D341Med (cell line): ENCODE measurements around the gene IL17REL.

Experiments used
- DNase-seq: peaks from one replicate; pipeline ENCODE4 v3.0.0; 2012; ENCODE audit warnings: low spot score

Gene IL17REL

DNA sequence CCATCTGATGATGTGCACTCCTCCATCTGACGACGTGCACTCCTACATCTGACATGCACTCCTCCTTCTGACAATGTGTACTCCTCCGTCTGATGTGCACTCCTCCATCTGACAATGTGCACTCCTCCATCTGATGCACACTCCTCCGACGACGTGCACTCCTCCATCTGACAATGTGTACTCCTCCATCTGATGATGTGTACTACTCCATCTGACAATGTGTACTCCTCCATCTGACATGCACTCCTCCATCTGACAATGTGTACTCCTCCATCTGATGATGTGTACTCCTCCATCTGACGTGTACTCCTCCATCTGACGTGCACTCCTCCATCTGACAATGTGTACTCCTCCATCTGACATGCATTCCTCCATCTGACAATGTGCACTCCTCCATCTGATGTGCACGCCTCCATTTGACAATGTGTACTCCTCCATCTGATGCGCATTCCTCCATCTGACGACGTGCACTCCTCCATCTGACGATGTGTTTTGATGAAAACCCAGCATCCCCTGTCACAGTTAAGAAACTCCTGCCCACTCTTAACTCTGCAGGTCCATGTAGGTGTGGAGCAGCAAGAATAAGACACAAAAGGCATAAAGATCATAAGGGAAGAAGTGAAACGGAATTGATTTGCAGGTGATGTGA, 9.7 kb upstream of the IL17REL start:
- no peak for DNase-seq

DNA sequence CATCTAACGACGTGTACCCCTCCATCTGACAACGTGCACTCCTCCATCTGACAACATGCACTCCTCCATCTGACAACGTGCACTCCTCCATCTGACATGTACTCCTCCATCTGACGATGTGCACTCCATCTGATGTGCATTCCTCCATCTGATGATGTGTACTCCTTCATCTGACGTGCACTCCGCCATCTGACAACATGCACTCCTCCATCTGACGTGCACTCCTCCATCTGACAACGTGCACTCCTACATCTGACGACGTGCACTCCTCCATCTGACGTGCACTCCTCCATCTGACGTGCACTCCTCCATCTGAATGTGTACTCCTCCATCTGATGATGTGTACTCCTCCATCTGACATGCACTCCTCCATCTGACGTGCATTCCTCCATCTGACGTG, 8.0 kb upstream of the IL17REL start:
- no peak for DNase-seq

DNA sequence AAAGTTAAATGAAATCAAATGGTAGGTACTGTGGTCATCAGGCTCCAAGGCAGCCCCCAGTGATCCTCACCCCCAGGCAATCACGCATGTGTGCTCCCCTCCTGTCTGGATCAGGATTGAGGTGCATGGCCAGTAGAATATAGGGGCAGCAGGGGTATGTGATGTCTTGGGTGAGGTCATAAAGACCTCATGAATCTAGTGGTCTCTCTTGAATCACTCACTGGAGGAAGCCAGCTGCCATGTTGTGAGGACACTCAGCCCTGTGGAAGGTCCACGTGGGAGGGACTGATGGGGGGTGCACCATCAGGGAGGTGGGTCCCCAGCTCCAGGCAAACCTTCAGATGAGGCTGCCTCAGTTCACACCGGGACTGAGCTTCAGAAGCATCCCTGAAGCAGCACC, 6.8 kb upstream of the IL17REL start:
- DNase-seq = no peak

DNA sequence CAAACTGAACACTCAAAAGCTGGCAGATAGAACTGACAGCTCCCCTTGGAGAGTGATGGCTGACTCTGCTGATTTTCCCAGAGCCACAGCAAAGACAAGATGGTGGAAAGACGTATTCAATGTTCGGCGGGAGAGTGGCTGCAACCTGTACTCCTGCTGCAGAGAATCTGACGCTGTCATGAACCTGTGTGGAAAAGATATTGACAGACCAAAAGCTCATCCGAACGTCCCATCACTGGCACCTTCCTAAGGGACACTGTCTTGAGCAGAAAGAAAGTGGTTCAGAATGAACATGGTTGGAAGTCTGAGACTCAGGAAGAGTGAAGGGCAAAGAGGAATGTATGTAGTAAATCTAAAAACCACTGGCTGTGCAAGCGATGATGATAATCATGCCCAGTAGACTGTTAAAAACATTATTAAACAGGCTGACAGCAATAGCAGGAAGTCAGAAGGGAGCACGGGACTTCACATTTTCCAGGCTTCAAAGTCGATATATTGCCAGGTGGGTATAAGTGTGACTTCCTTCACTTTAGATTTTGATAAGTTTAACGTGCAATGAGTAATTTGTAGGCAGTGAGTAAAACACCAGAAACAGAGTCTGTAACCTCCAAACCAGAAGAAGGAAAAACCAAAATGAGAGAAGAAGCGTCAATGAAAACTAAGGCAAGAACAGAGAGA, 6.2 kb upstream of the IL17REL start:
- DNase-seq = no peak

DNA sequence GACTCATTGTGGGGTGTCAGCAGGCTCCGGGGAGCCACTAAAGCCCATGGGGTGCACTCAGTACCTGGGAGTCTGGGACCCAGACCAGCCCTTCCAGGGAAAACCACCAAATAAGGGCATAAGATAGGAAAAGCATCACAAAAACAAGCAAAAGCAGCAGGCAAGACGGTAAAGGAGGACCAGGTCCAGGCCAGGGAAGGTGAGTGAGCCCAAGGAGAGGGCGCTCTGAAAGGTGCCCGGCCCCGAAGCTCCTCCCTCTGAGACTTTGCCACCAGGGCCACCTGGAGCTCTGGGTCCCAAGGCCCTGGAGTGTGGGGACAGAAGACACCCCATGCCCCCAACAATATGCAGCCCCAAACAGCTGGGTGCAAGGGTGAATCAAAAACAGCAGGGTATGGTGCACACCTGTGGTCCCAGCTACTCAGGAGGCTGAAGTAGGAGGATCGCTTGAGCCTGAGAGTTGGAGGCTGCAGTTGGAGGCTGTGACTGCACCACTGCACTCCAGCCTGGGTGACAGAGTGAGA, 5.2 kb upstream of the IL17REL start:
- DNase-seq = no peak

DNA sequence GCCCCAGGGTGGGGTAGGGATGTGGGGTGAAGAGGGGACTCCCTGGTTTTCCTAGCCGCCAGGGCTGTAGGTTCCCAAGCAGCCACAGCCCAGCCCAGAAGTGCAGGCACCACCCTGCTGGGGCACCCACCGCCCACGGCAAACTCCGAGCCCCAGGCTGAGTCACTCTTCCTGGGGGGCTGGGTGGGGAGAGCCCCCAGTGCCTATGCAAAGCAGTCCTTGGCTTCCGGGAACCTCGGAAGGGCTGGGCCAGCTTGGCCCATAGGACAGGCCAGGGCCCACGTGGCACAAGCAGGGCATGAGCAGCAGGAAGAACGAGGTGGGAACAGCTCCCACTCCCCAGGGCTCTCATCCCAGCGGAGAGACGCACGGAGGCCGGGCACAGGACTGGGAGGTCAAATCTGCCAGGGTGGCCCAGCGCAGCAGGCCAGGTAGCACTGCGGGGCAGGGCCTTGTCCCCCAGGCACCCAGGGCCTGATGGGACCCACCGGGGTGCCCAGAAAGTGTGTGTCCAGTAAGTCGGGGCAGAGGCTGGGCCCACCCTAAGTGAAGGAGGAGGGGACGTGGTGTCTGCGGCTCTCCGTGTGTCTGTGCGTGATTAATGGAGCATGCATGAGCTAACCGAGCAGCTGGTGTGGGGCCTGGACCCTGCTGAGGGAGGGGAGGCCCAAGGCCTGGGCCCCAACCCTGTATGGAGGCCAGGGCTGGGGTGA, 4.6 kb upstream of the IL17REL start:
- DNase-seq = no peak

DNA sequence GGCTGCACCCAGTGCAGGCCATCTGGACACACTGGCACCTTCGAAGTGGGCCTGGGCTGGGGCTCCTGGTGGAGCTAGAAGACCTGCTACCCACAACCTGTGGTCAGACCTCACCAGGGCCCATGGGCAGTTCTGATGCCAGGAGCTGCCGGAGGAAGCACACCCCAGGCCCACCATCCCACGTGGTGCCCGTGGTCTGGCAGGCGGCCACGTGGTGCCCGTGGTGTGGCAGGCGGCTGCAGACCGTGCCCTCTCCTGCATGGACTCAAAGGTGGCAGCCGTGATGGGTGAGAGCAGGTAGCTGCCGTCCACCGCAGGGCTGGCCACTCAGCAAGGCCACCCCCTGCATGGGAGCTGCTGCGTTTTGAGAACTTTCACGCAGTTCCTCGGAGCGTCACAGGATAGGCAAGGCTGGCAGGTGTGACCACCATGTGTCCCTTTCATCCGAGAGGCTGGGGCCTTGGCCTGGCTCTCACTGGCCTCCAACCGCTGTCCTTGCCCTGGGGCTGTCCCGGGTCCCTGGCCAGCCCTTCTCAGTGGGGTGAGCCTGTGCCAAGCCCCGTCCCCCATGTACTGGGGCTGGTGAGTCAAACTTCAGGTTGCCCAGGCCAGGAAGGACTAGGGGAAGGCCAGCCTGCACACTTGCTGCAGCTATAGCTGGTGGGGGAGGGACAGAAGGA, 3.9 kb upstream of the IL17REL start:
- DNase-seq = no peak

DNA sequence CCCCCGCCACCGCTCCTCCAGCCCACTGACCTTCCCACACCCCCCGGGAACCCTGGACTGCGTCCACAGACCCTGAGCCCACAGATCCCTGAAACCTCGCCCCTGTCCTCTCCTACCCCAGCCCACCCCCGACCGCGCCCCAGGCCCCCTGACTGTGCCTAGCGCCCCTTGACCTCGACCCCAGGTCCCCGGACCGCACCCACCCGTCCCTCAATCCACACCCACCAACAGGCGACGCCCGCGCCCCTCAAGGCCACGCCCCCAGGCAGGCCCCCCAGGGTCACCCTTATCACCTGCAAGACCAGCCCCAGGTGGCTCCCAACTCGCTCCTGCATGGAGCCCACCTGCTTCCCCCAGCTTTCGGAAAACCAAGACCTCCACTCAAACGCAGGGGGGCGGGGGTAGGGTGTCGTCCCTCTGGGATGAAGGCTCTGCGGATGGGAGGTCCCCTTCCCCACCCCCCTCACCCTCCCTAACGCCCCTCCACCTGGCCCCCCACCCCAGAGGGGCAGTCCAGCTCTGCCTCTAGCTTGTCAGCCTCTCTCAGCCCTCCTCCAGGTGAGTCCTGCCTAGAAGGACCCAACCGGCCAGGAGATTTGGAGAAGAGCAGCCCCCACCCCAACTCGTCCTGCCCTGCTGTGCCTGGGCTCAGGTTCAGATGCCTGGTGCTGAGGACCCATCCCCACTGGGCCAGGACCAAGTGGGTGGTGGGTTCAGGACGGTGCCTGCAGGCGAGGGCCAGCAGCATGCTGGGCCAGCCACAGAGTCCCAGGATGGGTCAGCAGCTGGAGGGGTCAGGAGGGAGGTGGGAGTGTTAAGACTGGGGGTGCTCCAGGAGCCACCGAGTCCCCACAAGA, 3.1 kb upstream of the IL17REL start:
- peak; percentile 39 for DNase-seq

DNA sequence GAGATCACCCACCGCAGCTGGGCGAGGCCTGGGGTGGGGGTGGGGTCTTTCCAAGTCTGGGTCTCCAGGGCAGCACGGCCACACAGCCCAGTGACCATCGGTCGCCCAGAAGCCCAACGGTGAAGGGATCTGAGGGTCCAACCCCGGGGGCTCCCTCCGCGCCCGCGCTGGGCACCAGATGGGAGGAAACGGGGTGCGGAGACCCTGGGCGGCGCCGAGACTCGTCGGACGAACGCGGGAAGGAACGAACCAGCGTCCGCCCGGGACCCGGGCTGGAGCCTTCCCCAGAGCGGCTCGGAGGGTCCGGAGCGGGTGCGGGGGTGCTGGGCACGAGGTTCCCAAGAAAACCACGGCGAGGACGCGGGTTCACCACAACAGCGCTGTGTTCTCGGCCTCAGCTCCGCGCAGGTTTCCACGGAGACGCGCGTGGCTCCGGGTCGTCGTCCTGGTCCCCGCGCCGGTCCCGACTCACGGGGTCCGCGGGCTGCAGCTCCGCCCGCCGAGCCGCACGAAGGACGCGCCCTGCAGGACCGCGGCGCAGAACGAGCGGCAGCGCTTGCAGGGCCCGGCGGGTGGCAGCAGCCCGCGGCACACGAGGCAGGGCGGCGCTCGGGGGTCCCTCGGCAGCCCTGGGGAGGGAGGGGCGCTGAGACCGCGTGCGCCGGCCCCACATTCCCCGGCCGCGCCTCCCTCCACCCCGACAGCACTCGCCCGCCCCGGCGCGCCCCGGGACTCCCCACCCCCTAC, 2.3 kb upstream of the IL17REL start:
- DNase-seq = peak; percentile 68

DNA sequence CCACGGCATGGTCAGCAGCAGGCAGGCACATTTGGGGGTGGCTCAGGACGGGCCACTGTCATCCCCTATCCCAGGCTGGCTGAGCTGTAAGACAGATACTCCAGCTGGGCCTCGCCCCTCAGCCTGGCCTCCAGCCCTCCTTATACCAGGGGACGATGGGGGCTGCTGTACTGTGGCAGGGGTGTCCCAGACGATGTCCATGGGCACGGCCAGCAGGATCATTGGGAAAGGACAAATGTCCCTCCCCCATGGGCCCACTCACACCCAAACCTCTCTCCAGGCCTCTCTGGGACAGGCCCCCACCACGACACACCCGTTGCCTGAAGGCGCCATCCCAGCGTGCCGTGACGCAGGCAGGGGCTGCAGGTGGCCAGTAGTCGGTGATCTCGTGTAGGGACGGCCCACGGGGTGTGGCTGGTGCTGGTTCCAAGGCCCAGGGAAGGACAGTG, 1.5 kb upstream of the IL17REL start:
- peak; percentile 45 for DNase-seq

DNA sequence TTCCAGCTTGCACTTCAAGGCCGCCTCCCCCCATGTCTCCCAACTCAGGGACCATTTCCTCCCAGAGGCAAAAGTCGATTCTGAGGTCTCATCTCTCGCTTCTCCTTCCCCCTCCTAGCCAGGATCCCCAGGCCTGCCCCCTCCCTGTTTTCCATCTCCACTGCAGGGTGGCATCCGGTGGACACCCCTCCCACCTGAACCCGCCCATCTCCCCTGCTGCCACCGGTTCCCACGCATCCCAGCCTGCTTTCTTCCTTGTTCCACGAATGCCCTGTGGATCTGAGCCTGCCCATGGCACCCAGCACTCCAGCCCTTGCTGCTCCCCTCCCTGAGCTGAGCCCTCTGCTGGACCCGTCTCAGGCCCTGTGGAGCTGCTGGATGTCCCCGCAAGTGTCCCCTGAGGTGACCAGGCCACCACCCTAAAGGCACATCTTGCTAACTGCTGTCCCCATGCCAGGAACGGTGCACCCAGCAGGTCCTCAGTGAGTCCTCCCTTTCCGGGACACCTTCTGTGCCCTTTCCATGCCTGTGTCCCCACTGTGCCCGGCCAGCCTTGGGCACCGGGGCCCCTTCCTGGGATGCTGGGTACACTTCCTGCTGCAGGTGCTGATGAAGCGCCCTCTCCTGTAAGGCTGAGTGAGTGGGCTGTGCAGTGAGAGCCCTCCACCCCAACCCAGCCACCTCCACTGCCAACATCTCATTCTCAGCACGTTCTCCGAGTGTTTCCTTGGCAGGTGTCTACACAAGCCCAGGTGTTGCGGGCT, 936 bp downstream of the IL17REL start:
- peak; percentile 46 for DNase-seq

DNA sequence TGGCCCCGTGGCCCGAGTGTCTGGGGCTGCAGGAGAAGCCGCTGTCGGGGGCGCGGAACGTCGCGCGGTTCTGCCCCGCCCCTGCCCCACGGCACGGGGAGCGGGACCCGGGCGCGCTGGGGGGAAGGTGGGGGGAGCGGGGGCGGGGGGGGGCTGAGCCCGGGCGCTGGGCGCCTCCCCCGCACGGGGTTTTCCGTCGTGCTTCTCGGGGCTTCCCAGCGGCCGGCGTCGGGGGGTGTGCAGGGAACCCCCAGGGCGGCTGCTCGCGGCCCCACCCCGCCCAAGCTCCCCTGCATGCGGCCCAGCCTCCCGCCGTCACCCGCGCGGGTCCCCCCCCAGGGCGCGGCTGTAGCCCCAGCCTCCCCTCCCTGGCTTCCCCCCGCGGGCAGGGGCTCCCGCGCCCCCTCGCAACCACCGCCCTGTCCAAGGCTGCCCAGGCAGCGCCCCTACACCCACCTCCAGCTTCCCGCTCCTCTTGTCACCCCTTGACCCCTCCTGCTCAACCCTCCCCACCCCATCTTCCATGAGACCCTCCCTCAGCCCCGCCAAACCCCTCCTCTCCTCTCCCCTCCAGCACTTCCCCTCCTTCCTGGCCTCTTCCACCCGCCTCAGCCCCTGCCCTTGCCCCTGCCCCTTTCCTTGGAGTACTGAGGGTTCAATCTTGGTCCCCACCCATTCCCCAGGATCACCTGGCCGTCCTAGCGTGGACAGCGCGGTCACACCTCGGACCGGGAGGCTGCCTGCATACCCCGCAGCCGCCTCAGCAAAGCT, 1.7 kb downstream of the IL17REL start:
- DNase-seq = peak; percentile 43

DNA sequence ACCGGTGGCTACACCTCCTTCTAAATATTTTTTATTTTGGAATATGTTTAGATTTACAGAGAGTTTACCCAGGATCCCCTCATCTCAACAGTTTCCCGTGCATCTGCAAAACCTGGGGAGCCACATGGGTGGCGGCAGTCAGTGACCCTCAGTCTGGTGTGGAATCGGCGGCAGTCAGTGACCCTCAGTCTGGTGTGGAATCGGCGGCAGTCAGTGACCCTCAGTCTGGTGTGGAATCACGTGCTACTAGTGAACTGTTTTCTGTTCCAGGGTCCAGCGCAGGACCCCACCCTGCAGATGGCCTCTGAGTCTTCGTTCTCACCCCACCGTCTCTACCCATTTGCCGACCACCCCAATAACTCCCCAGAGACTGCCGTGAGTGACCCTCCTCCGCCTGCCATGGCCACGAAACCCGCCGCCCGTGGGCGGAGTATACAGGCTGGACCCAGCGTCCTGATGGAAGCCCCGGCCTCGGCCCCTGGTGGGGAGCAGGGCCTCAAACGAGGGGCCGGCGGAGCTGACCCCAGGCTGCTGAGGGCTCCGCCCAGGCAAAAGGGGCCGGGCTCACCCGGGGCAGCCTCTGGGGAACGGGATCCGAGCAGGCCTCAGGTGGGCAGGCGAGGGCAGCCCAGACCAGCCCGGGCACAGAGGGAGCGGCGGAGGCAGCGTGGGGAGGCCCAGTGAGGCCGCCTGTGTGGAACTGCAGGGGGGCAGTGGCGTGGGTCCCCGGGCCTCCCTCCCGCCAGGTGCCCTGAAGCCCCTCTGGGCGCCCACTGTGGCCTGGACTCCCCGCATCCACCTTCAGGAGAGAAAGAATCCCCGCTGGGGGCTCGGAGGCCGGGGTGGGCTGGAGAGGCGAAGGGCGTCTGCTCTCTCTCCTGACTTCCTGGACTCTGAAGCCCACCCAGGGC, 2.5 kb downstream of the IL17REL start:
- DNase-seq = peak; percentile 43

DNA sequence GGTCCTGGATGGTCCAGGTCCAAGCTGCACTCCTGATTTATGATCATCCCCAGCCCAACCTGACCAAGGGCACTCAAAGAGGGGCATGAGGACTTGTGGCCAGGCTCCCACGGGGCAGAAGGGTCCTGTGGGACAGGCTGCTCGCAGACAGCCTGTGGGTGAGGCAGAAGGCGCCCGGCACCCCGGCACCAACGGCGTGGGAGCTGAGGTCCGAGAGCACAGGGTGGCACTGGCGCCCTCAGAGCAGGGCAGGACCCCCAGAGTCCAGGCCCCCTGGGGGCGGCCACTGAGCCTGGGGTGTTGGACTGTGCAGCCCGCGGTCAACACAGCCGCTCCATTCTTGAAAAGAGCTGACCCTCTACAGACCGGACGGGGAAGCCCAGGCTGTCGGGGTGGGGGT, 3.3 kb downstream of the IL17REL start:
- no peak for DNase-seq

DNA sequence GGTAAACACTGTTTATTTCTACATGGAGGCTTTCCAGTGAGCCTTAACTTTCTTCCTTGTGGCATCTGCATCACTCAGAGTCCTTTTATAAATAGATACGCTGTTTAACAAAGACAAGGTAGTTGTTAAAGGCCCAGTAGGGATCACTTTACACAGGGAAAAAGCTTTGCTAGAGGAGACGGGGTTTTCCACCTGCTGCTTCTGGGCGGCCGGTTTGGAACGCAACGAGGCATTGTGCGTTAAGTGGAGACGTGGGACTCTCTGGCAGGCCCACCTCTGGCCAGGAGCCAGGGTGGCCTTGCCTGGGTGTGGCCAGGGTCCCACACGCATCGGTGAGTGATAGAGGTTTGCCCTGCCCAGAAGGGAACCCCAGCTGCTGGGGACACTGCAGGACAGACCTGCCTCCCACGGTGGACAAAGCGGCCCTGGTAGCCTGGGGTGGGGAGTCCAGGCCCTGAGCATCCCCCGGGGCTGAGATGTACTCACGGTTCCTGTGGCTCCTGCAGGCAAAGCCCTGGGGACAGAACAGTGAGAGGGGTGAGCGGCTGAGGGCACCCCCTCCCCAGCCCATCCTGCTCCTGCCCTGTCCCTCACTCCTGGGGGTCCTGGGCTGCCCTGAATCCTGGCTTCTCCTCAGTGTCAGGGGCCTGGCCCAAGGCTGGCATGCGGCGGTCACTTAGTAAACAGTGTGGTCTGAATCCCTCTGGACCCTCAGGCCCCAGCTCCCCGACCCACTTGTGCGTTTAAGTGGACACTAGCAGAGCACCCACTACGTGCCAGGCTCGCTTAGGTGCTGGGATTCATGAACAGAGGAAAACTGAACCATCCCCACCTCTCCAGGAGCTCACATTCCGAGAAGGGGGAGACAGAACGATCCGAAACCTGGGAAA, 4.2 kb downstream of the IL17REL start:
- no peak for DNase-seq

DNA sequence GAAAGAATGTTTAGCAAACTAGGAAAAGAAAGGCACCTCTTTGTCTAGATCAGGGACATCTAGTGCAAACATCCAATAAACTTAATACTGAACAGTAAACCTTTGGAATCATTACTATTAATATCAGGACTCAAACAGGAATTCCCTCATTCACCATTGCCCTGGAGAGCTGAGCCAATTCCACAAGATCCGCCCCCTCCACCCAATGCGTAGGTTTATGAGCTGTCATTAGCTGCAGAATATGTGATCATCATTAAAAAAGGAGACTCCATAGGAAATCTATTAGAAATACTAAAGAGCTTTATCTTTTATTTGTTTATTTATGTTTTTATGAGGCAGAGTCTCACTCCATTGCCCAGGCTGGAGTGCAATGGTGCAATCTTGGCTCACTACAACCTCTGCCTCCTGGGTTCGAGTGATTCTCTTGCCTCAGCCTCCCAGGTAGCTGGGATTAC, 5.5 kb downstream of the IL17REL start:
- DNase-seq = no peak

DNA sequence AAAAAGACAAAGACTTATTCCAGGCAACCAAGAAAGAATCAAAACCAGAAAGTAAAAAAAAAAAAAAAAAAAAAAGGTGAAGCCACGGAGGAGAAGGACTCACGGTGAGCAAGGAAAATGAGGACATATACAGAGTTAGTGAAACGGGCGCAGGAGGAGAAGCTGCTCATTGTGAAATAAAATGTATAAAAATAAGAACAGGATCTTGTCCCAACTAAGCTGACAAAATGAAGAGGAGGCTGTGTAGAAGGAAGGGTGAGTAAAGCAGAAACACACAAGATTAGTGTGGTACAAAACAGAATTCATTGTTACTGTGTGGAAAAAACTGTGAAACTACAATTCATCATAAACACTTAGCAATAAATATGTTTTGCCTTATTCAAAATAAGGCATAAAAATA, 7.6 kb downstream of the IL17REL start:
- no peak for DNase-seq
